NCI-H2227 treated with DMSO at 0.1 percent for 48 hours (cell line): ENCODE results near the gene NFKBIE.
"Not testable (repeated sequence)": the region's sequence is repeated elsewhere in the genome, so short reads cannot be mapped to it uniquely, and the experiment has no call there.

Experiments used
- DNase-seq: peaks from one replicate; lab custom pipeline; 2025; lab: John Stamatoyannopoulos, UW

The NFKBIE gene

GRCh38 chr6:44265007-44265721, at the start of gene NFKBIE:
TSS of gene NFKBIE (minus strand) at chr6:44265551. CDS start at chr6:44265346, 205 bp downstream.
- DNase-seq: peak; percentile 66

DNA sequence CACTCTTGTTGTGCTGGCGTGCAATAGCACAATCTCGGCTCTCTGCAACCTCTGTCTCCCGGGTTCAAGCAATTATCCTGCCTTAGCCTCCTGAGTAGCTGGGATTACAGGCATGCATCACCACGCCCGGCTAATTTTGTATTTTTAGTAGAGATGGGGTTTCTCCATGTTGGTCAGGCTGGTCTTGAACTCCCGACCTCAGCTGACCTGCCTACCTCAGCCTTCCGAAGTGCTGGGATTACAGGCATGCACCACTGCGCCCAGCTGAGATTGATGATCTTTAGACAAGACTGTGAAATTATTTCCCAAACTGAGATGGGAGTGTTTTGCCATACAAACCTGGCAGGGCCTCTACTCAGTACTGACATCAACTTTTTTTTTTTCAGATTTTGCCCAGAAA, 49.3 kb upstream of the NFKBIE start:
- not testable (repeated sequence) for DNase-seq

DNA sequence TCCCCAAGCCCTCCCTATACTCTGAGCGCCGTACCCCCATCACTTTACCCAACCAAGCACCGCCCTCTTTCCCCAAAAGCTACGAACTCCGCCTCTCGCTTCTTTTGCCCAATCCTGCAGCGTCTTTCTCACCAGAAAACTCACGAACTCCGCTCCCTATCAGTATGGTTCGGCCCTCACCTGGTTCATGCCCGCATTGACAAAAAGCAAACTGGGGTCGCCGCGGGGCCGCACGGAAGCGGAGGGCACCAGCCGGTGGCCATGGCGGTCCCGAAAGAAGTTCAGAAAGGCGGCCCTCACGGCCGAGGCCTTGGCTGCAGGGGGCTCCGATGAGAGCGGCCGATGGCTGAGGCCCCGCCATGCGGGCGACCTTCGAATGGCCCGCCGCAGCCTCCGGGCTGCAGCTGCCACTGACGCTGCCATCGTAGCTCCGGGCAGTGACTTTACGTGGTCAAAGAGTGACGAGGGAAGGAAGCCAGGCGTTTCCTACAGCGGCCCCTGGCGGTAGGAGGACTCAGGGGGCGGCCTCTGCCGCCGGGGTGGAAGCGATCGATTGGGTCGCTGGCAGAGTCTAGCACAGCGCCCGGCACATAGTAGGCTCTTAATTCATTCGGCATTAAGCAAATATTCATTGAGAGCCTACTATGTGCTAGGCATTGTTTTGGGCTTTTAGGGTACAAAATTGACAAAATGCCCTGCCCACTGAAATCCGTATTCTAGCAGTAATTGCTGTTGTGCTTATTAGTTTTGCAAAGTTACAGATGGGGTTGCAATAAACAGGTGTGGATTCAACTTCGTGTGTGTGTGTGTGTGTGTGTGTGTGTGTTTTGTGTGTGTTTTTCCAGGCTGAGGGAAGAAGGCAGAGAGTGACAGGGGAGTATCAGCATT, 47.8 kb upstream of the NFKBIE start, which contains the start of gene AARS2:
Gene AARS2, minus strand, starts transcription at position 447 of the 888 bp plus-strand sequence. Its CDS starts 24 bp downstream, at position 423.
- DNase-seq: peak; percentile 79

DNA sequence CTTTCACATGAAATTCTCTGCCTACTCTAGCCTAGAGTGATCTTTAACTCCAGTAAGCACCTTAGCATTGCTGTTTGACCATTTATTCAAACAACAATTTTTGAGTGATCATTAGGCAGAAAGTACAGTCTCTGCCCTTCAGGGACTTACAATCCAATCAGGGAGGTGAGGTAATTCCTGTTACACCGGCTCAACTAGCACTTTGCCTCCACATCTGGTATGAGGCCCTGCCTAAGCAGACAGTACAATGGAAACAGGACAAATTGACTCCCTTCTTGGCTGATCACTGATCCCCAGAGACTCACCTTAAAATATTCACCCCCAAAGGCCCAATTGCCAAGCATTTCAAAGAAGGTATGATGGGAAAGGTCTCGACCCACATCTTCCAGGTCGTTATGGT, 46.4 kb upstream of the NFKBIE start:
- DNase-seq: no peak

DNA sequence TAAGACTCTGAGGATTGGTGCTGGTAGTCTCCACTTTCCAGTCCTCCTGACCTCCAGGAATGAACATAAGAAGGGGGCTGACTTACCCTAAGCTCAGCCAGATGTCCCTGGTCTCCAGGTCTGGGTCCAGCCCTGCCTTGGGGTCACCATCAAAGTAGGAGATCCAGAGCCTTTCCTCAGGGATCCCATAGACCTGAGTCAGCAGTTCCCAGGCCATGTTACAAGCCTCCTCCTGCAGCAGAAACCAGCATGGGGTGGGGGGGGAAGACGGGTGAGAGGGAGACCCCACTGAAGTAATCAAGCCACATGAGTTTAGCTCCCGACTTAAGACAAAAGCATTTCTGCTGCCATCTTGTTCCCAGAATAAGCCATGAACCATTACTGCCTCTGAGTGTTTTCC, 46.0 kb upstream of the NFKBIE start:
- DNase-seq: no peak

DNA sequence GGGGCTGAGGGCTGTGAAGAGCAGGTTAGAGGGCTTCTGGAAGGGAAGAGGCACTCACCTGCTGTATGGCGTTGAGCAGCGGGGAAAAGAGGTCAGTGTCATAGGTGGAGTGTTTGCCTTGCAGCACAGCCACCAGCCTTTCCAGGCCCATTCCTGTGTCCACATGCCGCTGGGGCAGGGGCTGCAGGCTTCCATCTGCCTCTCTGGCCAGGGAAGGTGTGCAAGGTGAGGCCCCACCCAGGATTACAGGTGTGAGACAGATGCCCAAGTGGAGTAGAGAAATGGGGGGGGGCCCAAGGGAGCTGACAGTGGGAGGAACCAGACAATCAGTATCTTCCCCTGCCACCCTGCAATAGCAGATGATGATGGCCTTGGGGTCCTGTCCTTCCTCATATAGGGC, 44.9 kb upstream of the NFKBIE start:
- no peak for DNase-seq

DNA sequence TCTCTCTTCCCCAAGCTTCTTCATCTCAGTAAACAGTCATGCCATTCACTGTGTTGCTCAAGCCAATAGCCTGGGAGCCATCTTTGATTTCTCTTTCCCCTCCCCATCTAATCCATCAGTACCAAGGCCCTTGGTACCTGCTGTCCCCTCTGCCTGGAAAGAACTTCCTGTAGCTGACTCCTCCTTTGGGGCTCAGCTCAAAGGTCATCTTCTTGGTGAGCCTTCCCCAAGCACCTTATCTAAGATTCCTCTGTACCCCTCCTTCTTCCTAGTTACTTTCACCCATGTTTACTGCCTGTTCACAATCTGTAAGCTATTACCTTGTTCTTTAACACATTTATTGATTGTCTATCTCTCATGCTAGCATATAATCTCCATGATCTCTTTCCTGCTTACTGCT, 44.3 kb upstream of the NFKBIE start:
- DNase-seq: no peak

DNA sequence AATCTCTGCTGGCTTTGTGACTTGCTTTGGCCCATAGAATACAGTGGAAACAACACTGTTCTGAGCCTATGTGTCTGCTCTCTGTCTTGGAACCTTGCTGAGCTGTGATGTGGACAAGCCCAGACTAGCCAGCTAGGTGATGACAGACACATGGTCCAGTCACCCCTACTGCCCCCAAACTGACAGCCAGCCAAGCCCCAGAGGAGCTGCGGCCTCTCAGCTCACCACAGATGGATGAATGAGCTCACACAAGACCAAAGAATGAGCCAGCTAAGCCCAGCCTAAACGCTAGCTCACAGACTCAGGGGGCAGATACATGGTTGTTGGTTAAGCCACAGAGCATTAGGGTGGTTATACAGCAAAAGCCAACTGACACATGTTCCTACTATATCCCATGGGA, 43.7 kb upstream of the NFKBIE start:
- no peak for DNase-seq

- DNase-seq: no peak
These were observed 41.9 kb upstream of the NFKBIE start for GRCh38 chr6:44307217-44307616.

DNA sequence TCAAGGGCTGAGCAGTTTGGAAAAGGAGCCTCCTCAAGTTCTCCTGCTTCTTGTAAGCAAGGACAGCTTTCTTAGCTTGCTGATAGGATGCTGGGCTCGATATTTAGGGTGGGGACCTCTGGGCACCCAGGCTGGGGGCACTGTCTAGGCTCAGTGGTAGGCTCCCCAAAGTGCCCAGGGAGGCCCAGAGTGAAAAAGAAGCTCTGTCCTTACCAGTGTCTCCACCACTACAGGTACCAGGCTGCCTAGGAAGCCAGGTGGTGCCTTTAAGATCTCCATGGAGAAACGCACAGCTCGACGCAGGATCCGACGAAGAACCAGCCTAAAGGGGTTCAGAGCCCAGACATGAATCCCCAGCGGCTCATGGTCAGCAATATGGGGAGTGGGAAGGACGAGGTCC, 41.4 kb upstream of the NFKBIE start:
- no peak for DNase-seq

GRCh38 chr6:44305200-44305725, 39.9 kb upstream of the NFKBIE start:
- no peak for DNase-seq

DNA sequence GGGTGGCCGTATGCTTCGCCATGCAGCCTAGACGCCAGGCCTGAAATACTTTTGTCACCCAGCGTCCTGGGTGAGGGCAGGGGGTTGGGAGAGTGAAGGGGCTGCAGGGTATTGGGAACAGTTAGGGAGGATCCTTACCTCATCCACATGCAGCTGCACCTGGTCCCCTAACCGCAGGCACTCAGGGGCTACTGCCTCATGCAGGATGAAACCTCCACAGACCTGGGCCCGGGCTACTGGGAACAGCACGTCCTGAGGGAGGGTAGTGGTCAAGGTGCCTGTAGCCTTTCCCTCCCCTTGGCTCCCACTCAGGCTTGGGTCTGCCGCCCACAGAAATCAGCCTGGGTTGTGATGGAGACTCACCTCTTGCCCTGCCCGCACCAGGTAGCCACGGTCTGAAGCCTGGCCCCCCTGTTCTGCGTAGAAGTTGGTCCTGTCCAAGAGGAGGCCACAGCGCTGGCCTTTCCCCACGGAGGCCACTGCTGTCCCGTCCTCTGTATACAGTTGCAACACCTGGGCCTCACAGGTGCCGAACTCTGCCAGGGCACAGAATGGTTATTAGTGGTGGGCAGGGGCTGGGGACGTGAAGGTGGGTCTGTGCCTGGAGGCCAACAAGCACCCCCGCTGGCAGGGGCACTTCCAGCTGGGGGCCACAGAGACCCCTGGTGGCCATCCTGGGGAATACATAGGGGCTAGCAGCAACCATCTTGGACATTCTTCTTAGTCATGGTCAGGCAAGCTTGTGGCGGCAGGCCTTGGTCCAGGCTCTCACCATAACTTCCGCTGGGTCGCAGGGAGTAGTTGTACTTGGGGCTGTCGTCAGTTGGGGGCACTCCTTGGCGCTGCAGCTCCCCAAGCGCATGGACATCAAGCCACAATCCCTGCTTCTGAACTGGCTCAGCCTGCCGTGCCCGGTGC, 39.2 kb upstream of the NFKBIE start:
- no peak for DNase-seq

- DNase-seq: no peak
These were observed 38.5 kb upstream of the NFKBIE start for GRCh38 chr6:44303842-44304241.

GRCh38 chr6:44302856-44303255, 37.5 kb upstream of the NFKBIE start:
- DNase-seq: no peak

- DNase-seq: no peak
These were observed 36.6 kb upstream of the NFKBIE start for GRCh38 chr6:44301782-44302564.

GRCh38 chr6:44301106-44301505, 35.8 kb upstream of the NFKBIE start:
- DNase-seq: no peak

GRCh38 chr6:44300292-44300823, 35.0 kb upstream of the NFKBIE start:
- DNase-seq: no peak

DNA sequence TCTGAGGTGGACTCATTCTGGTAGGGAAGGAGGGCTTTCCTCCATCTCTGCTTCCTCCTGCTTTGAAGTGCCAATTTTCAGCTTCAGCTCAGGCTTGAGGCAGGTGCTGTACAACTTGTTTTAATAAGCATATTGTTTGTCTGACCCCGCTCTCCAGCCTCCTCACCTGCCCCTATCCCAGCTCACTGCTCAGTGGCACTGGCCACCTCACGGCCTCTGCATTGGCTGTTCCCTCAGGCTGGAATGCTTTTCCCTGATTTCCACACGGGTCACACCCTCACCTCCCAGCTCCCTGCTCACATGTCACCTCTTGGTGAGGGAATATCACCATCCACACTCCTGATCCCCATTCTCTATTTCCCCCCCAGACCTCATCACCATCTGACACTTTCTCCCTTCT, 33.5 kb upstream of the NFKBIE start:
- no peak for DNase-seq

DNA sequence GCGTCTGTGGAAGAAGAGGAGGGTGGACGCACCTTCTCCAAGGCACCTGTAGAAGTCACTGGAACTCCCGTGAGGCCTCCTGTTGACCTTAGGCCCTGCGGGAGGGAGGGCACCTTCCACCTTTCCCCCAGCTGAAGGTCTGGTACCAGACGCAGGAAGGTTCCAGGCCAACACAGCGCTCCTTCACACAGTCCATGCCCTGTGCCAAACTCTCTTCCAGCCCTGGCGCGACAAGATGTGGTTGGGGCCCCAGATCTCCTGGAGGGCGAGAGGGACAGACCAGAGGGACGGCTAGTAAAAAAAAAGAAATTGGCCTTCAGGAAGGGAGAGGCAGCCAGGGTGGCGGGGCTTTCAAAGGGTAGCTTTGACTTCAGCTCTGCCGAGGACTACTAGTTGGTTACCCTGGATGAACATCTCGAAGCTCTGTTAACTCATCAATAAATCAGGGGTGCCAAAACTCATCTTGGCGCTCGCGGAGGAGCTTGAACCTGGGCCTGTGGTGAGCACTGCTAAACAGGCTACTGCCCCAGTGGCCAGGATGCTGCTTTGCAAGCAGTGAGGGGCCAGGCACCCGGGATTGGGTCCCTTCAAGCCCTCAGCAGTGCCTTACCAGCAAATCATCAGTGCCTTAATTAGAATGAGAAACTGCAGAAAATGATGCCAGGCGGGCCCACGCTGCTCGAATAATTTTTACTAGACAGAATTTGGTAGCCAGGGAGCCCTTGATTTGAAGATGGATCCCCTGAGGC, 32.9 kb upstream of the NFKBIE start:
- DNase-seq: no peak
